ENCODE data around the gene MPST.
A peak's percentile ranks its signal among the peaks of the same experiment; 100 is the strongest.

MPST gene

GRCh38 chr22:37033605-37034430, 14.3 kb downstream of the MPST start:
- Histone ChIP-seq H3K27ac (no peak overlapping the region), H3K27me3 (ENCODE audit: insufficient read depth, low read depth, severe bottlenecking) (no peaks in the 10 kb centered on the region), H3K9me3 (ENCODE audit: severe bottlenecking) (no peaks in the 10 kb centered on the region), H3K4me3 (ENCODE audit: low read depth, low read length) (no peak overlapping the region), H3K36me3 (peaks cover 8% of the 10 kb centered on the region; the same call in 1 of the 2 replicates)
- no peak for TF ChIP-seq CTCF (IDR thresholded peaks at IDR 0.05; ENCODE audit: low read depth, low read length)
- no peak for DNase-seq

GRCh38 chr22:37036655-37037377, 17.3 kb downstream of the MPST start:
- Histone ChIP-seq H3K9me3 (ENCODE audit: severe bottlenecking) (no peaks in the 10 kb centered on the region), H3K27me3 (ENCODE audit: insufficient read depth, low read depth, severe bottlenecking) (no peaks in the 10 kb centered on the region), H3K36me3 (no peaks in the 10 kb centered on the region), H3K4me3 (ENCODE audit: low read depth, low read length) (no peak overlapping the region), H3K27ac (no peak overlapping the region)
- no peak for TF ChIP-seq CTCF (IDR thresholded peaks at IDR 0.05; ENCODE audit: low read depth, low read length)
- DNase-seq: no peak

- no peaks in the 10 kb centered on the region for H3K27me3 ChIP-seq (ENCODE audit: insufficient read depth, low read depth, severe bottlenecking)
- no peak for DNase-seq
- no peak overlapping the region for H3K27ac ChIP-seq
- no peak for TF ChIP-seq CTCF (IDR thresholded peaks at IDR 0.05; ENCODE audit: low read depth, low read length)
- no peaks in the 10 kb centered on the region for H3K36me3 ChIP-seq
- no peak overlapping the region for H3K4me3 ChIP-seq (ENCODE audit: low read depth, low read length)
- no peaks in the 10 kb centered on the region for H3K9me3 ChIP-seq (ENCODE audit: severe bottlenecking)
Observed at GRCh38 chr22:37037669-37038068, 18.1 kb downstream of the MPST start.

- no peak for DNase-seq
- no peak overlapping the region for H3K27ac ChIP-seq
- no peak for TF ChIP-seq CTCF (IDR thresholded peaks at IDR 0.05; ENCODE audit: low read depth, low read length)
Observed at GRCh38 chr22:37039466-37039865, 19.9 kb downstream of the MPST start.

GRCh38 chr22:37043209-37043827, 23.8 kb downstream of the MPST start:
- no peaks in the 10 kb centered on the region for H3K27me3 ChIP-seq (ENCODE audit: insufficient read depth, low read depth, severe bottlenecking)
- peak; percentile 50 for DNase-seq
- H3K9me3 ChIP-seq (ENCODE audit: severe bottlenecking): no peaks in the 10 kb centered on the region
- no peak for TF ChIP-seq CTCF (IDR thresholded peaks at IDR 0.05; ENCODE audit: low read depth, low read length)
- H3K4me3 ChIP-seq (ENCODE audit: low read depth, low read length): no peak overlapping the region
- peak overlapping the region; percentile 70 for H3K27ac ChIP-seq
- H3K36me3 ChIP-seq: no peaks in the 10 kb centered on the region

More at GRCh38 chr22:37039466-37039865, 19.9 kb downstream of the MPST start:
- Histone ChIP-seq H3K36me3 (no peaks in the 10 kb centered on the region), H3K4me3 (ENCODE audit: low read depth, low read length) (no peak overlapping the region), H3K9me3 (ENCODE audit: severe bottlenecking) (no peaks in the 10 kb centered on the region), H3K27me3 (ENCODE audit: insufficient read depth, low read depth, severe bottlenecking) (no peaks in the 10 kb centered on the region)

Data from WERI-Rb-1 (cell line).